Stimulated activated CD4-positive, alpha-beta T cell treated with anti-CD3 and anti-CD28 coated beads, Interleukin-15, amount 100 ng/mL, for 1 hour (primary cell): ENCODE results near the gene THEM5.

Experiments used
- DNase-seq, 2 donors: peaks; one replicate each; pipeline ENCODE4 v3.0.0-alpha.2; 2020; ENCODE audit warnings: low read depth in 1 of 2, low spot score in 1 of 2

The THEM5 gene

DNA sequence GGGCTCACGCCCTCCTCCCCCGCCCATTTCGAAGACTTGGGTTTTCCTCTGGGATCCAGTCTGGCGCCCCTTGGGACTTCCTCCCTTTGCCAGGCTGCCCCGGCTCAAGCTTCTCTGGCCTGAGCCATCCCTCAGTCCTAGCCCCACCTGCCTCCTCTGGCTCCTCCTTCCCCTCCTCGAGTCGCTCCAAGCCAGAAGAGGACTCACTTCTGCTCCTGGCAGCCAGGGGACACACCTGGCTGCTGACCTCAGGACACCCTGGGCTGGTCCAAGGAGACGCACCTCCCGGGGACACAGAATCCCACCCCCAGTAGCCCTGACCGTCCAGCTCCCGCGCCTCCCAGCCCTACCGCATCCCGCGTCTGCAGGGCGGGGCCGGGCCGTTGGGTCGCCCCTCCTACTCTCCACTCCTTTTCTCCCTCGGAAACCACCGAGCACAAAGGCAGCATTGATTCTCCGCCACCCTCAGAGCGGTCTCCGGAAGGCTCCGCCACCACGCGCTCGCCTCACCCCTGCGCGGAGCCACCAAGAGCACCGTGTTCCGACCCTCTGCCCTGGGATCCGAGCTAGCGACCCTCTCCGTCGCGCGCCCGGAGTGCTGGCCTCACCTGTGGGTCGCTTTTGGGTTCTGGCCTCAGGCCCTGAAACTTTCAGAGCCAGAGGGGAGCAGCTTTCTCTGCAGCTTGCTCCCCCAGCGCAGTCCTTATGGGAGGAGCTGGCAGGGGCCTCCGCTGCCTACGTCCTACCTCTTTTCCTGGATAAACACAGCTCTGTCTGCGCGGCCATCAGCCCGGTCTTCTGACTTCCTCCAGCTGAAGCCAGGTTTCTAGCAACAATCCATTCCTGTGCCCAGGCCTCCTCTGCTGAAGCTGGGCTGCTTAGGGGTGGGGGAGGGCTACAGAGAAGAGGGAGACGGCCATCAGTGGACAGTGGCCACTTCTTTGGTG, 13.8 kb downstream of the THEM5 start, which contains the start of gene C2CD4D:
TSS of gene C2CD4D (minus strand) at position 364 of the 947 bp plus-strand sequence. CDS start 831 bp downstream, outside the sequence.
- DNase-seq = peak; percentile 47 to 51

DNA sequence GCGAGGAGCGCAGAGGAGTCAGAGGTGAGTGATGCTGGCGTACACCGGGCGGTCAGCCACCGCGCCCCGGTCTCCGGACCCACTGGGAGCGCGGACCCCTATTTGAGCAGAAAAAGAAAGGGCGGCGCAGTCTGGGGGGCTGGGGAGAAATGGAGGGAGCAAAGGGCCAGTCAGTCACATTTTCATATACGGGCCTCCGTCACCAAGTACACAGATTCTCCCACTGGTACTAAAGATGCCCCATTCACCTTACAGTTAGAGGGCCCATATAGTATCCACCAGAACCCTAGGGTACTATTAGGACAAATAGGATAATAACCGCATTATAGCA, 14.5 kb downstream of the THEM5 start:
- DNase-seq = no peak

DNA sequence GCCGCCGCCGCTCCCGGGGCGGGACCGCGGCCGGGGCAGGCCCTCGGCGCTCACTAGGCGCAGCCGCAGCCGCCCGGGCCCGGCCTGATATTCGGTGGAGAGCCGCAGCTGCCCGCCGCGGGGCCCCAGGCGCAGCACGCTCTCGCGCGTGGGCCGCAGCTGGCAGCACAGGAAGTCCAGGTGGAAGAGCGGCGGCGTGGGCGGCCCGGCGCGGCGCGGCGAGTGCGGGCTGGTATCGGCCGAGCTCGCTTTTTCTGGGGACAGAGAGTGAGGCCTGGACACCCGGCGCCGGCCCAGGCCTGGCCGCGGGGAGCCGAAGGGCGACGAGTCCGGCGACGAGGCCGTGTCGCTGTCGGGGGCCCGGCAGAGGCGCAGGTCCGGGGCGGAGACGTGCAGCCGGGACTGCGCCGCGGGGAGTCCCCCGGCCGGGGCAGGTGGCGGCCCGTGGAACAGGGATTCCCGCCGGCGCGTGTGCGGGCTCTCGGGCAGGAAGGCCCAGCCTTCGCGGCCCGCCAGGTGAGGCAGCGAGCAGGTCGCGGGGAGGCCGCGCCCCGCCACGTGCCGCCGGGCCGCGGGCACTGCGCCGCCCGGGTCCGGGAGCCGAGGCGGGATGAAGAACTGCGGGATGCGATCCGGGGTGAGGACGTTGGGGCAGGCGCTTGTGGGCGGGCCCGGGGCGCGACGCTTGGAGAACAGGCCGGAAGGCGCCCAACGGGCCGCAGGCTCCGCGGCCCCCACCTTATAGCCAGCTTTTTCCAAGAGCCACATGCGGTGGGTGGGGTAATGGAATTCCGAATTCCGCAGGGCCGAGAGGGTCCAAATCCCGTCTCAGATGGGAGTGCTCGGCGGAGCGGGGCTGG, 15.1 kb downstream of the THEM5 start:
- no peak for DNase-seq

GRCh38 chr1:151837884-151838221, 15.7 kb downstream of the THEM5 start:
- no peak for DNase-seq

DNA sequence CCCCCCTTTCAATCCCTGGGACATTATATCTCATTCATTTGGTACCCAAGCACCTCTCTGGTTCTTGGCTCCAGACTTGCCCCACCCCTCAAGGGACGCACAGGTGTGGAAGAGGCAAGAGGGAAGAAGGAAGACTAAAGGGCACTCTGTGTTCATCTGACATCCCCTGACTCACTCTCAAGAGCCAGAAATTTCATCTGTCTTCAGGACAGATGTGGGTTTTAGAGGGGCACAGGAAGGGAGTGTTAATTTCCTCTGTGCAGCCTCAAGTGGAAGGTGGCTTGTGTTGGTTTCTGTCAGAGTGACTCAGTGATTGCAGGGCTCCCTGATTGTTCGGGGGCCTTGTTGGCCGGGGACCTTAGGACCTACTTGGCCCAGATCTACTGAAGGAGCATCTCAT, 16.3 kb downstream of the THEM5 start:
- DNase-seq = no peak

DNA sequence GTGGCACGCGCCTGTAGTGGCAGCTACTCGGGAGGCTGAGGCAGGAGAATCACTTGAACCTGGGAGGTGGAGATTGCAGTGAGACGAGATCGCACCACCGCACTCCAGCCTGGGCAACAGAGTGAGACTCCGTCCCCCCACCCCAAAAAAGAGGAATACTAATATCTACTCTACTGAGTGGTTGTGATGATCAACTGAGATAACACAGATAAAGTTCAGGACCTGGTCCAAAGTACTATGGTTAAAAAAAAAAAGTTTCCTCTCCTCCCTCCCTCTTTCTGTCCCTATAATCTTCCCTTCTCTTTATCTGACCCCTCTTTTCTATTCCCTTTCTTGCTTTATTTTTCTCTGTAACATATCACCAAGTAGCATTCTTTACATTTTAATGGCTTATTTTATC, 17.9 kb downstream of the THEM5 start:
- DNase-seq = no peak

GRCh38 chr1:151834239-151834638, 19.3 kb downstream of the THEM5 start:
- DNase-seq = no peak

DNA sequence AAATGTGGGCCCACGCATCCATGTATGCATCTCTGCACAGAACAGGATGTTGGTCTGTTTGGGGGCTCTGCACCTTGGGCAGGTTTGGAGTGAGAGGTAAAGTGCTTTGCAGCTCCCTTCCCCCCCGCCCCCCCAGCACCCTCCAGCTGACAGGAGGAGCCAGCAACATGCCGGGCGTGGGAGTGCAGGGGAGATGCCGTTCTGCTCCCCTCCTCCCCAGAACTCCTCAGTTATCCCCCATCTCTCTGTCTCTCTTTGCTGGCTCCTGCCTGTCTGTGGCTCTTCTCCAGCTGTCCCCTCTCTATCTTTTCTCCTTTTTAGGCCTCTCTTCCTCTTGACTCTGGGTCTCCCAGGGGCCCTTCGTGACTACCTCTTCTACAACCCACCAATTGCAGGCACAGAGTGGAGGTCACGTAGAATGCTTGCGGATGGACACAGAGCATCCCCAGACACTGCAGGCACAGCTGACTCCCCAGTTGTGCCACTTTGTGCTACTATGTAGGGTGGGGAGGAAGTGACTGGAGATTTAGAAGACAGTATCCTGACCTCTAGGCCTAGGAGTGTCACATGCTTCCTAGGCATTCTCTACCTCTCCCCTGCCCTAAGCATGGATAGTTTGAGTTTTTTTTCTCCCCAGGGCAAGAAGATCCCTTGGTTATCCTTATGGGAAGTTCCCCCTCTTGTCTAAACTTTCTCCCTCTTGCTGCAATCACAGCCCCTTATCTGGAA, 20.2 kb downstream of the THEM5 start:
- DNase-seq = no peak

- DNase-seq = no peak
Measured at GRCh38 chr1:151832318-151832980, 21.1 kb downstream of the THEM5 start.

- DNase-seq = no peak
Measured at GRCh38 chr1:151831605-151832004, 21.9 kb downstream of the THEM5 start, which contains the start of gene RORC. TSS of gene RORC (minus strand) at chr1:151831802. CDS start at chr1:151831764, 38 bp downstream.

GRCh38 chr1:151831256-151831591, 22.3 kb downstream of the THEM5 start:
- no peak for DNase-seq

DNA sequence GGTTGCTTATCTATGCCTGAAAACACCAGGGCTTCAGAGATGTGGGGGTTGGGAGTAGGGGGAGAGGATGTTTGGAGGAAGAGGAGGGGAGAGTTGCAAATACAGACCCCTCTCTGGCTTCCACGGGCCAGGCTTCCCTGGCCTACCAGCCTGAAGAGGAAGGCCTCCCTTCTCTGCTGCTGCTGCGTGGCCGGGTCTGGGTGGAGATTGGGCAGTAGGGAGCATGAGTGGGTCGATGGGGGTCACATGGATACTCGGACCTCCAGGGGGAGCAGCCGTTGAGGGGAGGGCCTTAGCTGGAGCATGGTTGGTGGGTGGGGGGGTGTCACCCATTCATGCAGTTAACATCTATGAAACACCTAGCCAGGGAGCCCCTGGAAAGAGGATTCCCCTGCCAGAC, 23.5 kb downstream of the THEM5 start:
- DNase-seq = no peak

DNA sequence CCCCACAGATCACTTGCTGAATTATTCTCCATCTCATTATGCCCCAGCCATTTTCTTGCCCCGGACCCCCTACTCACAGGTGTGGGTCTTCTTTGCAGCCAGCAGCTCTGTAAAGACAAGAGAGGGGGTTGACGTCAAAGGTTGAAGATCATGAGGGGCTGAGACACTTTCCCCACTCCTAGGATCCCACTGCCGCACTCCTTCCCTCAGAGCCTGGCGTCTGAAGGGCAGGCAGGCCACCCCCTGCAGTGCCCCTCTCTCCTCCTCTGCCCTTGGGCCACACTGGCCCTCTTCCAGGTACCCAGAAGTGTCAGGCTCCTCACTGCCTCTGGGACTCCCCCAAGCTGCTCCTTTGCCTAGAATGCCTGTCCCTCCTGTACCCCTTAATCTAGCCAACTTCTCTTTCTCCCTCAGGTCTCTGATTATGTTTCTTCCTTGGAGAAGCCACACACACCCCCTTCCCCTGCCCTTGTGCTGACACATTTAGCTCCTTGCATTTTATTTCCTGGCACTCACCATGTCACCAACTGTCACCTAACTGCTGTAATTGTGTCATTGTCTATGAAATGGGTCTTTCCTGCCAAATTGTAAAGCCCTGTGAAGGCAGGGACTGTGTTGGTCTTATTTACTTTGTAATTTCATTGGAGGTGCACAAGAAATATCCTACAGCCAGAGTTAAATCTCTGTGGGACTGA, 24.0 kb downstream of the THEM5 start:
- no peak for DNase-seq

- no peak for DNase-seq
Measured at GRCh38 chr1:151828921-151829320, 24.6 kb downstream of the THEM5 start.

DNA sequence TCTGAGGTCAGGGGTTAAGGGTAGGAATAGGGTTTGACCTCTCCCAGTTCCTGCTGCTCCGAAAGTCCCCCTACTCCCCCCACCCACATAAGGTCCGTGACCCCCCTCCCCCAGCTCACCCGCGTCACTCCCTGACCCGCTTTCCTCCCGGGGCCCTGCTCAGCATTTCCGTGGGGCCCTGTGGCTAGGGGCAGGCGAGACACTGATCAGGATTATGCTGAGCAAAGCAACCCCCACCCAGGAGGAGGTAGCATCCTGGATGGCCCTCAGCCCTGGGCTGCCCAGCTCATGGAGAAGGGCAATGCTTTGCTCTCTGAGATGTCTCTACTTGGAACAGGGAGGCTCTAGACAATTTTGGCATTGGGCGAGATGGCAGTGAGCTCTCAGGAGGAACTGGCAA, 25.7 kb downstream of the THEM5 start:
- DNase-seq = no peak

DNA sequence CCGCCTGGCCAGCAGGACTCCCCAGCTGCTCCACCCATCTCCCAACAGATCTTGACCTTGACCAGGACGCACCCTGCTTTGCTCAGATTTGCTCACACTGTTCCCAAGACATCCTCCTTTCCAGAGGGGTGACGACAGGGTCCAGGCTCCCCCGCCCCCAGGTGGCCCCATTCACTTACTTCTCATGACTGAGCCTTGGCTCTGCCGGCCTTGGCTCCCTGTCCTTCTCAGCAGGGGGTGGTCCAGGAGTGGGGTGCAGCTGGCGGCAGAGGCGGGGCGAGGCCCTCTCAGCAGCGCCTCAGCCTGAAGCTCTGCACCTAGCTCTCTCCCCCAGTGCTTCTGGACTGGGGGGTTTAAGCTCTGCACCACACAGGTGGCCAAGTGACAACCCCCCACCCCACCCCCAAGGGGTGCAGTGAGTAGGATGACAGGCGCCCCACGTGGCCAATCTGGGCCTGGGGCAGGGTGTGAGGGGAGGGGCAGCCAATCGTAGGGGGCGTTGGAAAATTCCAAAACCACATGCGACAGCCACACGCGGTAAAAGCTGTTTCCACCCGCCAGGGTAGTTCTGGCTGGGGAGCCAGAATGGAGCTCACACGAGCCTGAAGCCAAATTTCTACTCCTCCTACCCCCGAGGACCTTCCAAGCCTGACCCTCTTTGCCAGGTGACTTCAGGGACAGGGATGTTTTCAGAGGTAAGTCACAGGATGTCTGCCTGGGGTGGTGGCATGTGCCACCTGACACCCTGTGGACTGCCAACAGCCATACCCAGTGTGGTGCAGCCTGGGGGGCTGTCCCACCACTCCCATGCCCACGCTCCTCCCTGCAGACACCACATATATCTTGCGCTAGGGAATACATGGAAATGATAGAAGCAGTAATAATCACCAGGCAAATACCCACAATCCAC, 27.5 kb downstream of the THEM5 start:
- DNase-seq = peak in 1 of 2 donors; percentile 33

- no peak for DNase-seq
Measured at GRCh38 chr1:151825204-151825603, 28.3 kb downstream of the THEM5 start.

DNA sequence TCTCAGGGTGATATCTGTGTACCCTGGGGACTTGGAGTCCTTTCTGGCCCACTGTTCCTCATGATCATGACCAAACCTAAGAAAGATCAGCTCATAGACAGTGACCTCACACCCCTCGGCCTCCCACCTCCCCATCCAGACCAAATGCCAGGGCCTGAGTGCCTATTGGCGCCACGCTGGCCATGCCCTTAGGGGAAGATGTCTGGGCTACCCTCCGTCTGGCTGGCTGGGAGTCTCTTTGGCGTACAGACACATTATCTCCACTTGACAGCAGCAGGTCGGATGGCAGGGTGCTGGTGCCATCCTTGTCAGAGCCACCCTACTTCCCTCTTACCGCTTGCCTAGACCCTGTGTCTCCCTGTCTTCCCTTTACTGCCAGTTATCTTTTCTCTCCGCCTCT, 30.3 kb downstream of the THEM5 start:
- DNase-seq = no peak

- peak in 1 of 2 donors; percentile 43 for DNase-seq
Measured at GRCh38 chr1:151822404-151822803, 31.1 kb downstream of the THEM5 start.
